ENCODE data around the gene CFH. TPM values are rescaled to one million over a fixed set of nuclear protein-coding genes. Genes with fewer than 3 reads are reported as not detected.

The CFH gene
- total and polyA plus RNA-seq, 2 donors (not counting 3 experiments of a cell fraction or from before 2014, with no cell fraction given) = 20.7 to 25.3 TPM

DNA sequence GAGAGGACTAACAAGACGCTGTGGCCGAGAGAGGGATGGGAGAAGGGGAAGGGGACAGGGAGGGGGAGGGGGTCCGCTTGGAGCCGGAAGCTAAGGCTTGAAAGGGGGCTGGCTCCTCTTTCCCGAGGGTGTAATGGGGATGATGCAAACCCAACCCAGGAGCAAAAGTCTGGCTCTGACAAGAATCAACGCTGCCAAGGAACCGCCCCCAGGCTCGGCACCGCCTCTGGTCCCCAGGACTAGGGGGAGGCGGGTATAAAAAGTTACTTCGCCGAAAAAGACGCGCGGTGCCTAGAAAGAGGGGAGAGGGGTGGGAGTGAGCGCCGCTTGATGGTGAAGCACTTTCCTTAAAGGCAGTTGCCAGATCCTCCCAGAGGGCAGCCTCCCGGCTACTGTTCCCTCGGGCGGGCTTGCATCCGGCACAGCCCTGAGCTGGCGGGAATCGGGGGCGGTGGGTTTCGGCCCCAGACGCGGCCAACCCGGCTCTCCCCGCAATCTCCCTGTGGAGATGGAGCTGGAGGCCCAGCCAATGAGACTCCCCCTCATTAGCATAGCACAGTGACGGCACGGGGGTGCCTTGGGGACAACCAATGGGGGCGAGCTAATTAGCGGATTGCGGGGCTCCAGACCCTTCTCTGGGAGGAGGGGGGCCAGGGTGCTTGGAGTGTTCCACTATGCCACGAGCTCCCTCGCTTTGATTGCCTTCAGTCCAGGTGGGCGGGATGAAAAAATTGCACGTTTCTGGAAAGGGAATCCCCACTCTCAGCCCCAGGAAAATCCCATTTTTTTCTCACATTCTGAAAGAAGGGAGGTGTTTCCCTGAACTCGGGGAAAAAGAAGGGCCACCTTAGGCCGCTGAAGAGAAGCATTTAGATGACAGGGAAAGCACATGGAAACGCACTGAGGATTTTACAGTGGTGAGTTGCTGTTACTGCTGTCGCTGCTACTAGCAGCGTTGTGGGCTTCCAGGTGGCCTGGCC is 43.2 kb upstream of the CFH start, which contains the start of gene KCNT2:
TSS of gene KCNT2 (minus strand) at position 51 of the 980 bp plus-strand sequence. CDS start 131 bp downstream, outside the sequence.
- peak in 1 of 2 donors; percentile 3 for TF ChIP-seq CTCF (IDR thresholded peaks at IDR 0.05; ENCODE audit: extremely low read depth in 1 of 2, insufficient read depth in 1 of 2, low read depth in 1 of 2, low read length in 2 of 2)
- no peak for TF ChIP-seq JUN (IDR thresholded peaks at IDR 0.05; ENCODE audit: borderline replicate concordance, insufficient read depth, insufficient read length, low read depth)
- no peak for TF ChIP-seq MYC (IDR thresholded peaks at IDR 0.05; ENCODE audit: low read depth, low read length)
- peak; percentile 30 for TF ChIP-seq POLR2AphosphoS5 (IDR thresholded peaks at IDR 0.05; ENCODE audit: insufficient read depth, low read depth, low read length)
- Histone ChIP-seq H3K4me3 (replicated peaks in 1 of 3; ENCODE audit: insufficient read depth in 1 of 3, low read depth in 1 of 3, low read length in 3 of 3) (peak within 1 kb of the TSS; percentile 68 to 79 (median 69)), H4K20me1 (replicated peaks; ENCODE audit: control insufficient read depth, extremely low read depth, insufficient read depth, low read length) (no peaks in the 10 kb centered on the region), H3K27me3 (ENCODE audit: control insufficient read depth in 2 of 2, insufficient read depth in 2 of 2, low read length in 2 of 2) (no peaks in the 10 kb centered on the region), H3K79me2 (ENCODE audit: control insufficient read depth, insufficient read depth, low read length) (no peaks in the 10 kb centered on the region), H3K9ac (replicated peaks; ENCODE audit: extremely low read depth, insufficient read depth, low read length) (peak within 1 kb of the TSS; percentile 35), H3K9me3 (replicated peaks; ENCODE audit: control insufficient read depth, insufficient read depth, low read length) (no peaks in the 10 kb centered on the region), H2AFZ (ENCODE audit: low read depth, low read length) (peak within 1 kb of the TSS; percentile 88), H3K9me1 (replicated peaks; ENCODE audit: control insufficient read depth, extremely low read depth, insufficient read depth, low read length) (no peaks in the 10 kb centered on the region), H3K27ac (ENCODE audit: insufficient read depth, low read depth, low read length) (no peak within 1 kb of the TSS), H3K4me1 (ENCODE audit: control insufficient read depth, extremely low read depth, insufficient read depth, low read length) (peaks cover 10% of the 10 kb centered on the region), H3K36me3 (ENCODE audit: control insufficient read depth in 2 of 2, extremely low read depth in 1 of 2, insufficient read depth in 2 of 2, low read length in 2 of 2) (no peaks in the 10 kb centered on the region), H3K4me2 (ENCODE audit: insufficient read depth, low read length) (peak within 1 kb of the TSS; percentile 83)
- dilution Hi-C loops (cut with MboI; ENCODE audit: extremely low pct_ligation_motif_present, low sequenced_read_pairs) (no loop called here), intact Hi-C loops (cut with micrococcal nuclease) (loop anchor here (5.0 kb wide), 2 partner anchors 121 to 251 kb away; no protein-coding TSS in a partner anchor)
- POLR2A ChIA-PET = interaction anchor here (0.5 kb wide), 1 partner anchor 25 kb away, joined by 4 read pairs; no protein-coding TSS in a partner anchor
- CTCF ChIA-PET = interaction anchor here (0.7 to 1.4 kb wide), 5 partner anchors 22 to 253 kb away, joined by 3 to 9 read pairs (median 4); no protein-coding TSS in a partner anchor
- no TSS peak for BruUV-seq (replicated peaks)
- peak; percentile 86 for DNase-seq (ENCODE audit: low read depth, low spot score)
- FAIRE-seq = peak; percentile 63

Data from endothelial cell of umbilical vein (primary cell).